Ishikawa (cell line): Measurements from ENCODE around the gene POLR3E.

Experiments used
- CEBPB ChIP-seq: IDR thresholded peaks from 2 replicates; pipeline ENCODE4 v1.6.1; 2012
- CREB1 ChIP-seq: IDR thresholded peaks from 2 replicates; pipeline ENCODE4 v1.6.1; 2012; ENCODE audit warnings: low read depth
- EGR1 ChIP-seq: IDR thresholded peaks from 2 replicates; pipeline ENCODE4 v1.6.1; 2012
- EP300 ChIP-seq: IDR thresholded peaks from 2 replicates; pipeline ENCODE4 v1.6.1; 2012; ENCODE audit warnings: borderline replicate concordance
- FOXM1 ChIP-seq: IDR thresholded peaks from 2 replicates; pipeline ENCODE4 v1.6.1; 2012; ENCODE audit warnings: low read depth, borderline replicate concordance
- NFIC ChIP-seq: IDR thresholded peaks from 2 replicates; pipeline ENCODE4 v1.6.1; 2012
- RAD21 ChIP-seq: IDR thresholded peaks from 2 replicates; pipeline ENCODE4 v1.6.1; 2012; ENCODE audit warnings: low read depth
- TAF1 ChIP-seq: IDR thresholded peaks from 2 replicates; pipeline ENCODE4 v1.6.1; 2012; ENCODE audit warnings: low read depth, mild to moderate bottlenecking
- TCF12 ChIP-seq: IDR thresholded peaks from 2 replicates; pipeline ENCODE4 v1.6.1; 2012; ENCODE audit warnings: low read depth
- TEAD4 ChIP-seq: IDR thresholded peaks from 2 replicates; pipeline ENCODE4 v1.6.1; 2012
- YY1 ChIP-seq: IDR thresholded peaks from 2 replicates; pipeline ENCODE4 v1.6.1; 2012; ENCODE audit warnings: low read depth
- ZBTB7A ChIP-seq: IDR thresholded peaks from 2 replicates; pipeline ENCODE4 v1.6.1; 2012; ENCODE audit warnings: low read depth
- TF ChIP-seq, protein P1 (sequence below): IDR thresholded peaks from 2 replicates; pipeline ENCODE4 v1.6.1; 2012
- TF ChIP-seq, protein P2 (sequence below): IDR thresholded peaks from 2 replicates; pipeline ENCODE4 v1.6.1; 2012; ENCODE audit warnings: low read depth, mild to moderate bottlenecking
- TF ChIP-seq, protein P3 (sequence below): IDR thresholded peaks from 2 replicates; pipeline ENCODE4 v1.6.1; 2012

Gene POLR3E

DNA sequence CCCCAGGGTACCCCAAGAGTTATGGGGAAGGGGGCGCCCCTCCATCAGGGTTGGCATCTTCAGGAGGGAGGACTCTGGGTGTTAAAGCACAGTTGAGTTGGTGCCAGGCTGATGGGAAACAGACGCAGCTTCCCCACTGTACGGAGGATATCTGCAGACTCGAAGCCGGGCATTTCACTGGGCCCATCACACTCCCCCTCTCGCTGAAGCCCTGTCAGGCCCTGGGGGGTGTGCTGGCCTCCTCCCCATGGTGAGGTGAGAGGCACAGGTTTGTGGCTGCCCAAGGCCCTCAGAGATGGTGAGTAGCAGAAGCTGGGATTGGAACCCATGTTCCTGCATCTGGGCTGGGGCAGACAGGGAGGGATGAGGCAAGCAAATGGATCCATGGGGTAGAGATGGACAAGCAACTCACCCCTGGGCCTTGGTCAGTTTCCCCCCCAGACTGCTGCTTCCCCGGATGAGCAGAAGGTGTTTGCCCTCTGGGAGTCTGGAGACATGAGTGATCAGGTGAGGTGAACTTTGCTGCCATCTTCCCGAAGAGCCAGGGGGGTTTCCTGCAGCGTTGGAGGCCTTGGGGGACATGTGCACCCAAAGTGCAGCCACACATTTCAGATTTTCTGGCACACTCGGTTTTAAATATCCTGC lies 31.0 kb downstream of the POLR3E start:
- TF ChIP-seq, protein P1, sequence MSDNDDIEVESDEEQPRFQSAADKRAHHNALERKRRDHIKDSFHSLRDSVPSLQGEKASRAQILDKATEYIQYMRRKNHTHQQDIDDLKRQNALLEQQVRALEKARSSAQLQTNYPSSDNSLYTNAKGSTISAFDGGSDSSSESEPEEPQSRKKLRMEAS: no peak
- TF ChIP-seq TCF12: no peak
- TF ChIP-seq CREB1: no peak
- no peak for TF ChIP-seq YY1
- TF ChIP-seq FOXM1: no peak
- no peak for TF ChIP-seq TAF1

DNA sequence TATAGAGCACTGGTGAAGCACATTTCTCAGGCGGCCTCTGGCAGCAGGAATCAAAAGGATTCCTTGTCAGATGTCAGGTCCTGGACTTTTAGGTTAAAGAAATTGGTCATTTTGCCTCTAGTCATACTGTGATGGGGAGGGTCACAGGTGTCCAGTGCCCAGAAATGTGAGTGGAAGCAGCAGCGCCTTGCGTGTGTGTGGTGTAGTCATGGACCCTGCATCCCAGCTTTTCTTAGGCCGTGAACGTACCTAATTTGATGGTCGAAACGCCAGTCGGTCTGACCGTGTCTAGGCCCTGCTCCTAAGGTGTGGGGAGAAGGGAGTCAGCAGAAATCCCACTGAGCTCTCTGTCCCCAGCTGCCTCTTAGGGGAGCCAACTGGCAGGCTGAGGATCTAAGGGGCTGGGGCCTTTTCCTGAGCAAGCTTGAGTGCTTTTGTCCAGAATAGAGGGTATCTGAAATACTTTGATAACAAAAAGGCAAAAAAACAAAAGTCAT lies 32.0 kb downstream of the POLR3E start:
- no peak for TF ChIP-seq EP300
- TF ChIP-seq CEBPB: no peak
- TF ChIP-seq CREB1: no peak
- no peak for TF ChIP-seq TAF1
- TF ChIP-seq, protein P1: no peak
- no peak for TF ChIP-seq TCF12
- TF ChIP-seq YY1: no peak
- TF ChIP-seq, protein P2, sequence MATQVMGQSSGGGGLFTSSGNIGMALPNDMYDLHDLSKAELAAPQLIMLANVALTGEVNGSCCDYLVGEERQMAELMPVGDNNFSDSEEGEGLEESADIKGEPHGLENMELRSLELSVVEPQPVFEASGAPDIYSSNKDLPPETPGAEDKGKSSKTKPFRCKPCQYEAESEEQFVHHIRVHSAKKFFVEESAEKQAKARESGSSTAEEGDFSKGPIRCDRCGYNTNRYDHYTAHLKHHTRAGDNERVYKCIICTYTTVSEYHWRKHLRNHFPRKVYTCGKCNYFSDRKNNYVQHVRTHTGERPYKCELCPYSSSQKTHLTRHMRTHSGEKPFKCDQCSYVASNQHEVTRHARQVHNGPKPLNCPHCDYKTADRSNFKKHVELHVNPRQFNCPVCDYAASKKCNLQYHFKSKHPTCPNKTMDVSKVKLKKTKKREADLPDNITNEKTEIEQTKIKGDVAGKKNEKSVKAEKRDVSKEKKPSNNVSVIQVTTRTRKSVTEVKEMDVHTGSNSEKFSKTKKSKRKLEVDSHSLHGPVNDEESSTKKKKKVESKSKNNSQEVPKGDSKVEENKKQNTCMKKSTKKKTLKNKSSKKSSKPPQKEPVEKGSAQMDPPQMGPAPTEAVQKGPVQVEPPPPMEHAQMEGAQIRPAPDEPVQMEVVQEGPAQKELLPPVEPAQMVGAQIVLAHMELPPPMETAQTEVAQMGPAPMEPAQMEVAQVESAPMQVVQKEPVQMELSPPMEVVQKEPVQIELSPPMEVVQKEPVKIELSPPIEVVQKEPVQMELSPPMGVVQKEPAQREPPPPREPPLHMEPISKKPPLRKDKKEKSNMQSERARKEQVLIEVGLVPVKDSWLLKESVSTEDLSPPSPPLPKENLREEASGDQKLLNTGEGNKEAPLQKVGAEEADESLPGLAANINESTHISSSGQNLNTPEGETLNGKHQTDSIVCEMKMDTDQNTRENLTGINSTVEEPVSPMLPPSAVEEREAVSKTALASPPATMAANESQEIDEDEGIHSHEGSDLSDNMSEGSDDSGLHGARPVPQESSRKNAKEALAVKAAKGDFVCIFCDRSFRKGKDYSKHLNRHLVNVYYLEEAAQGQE: no peak
- TF ChIP-seq, protein P3, sequence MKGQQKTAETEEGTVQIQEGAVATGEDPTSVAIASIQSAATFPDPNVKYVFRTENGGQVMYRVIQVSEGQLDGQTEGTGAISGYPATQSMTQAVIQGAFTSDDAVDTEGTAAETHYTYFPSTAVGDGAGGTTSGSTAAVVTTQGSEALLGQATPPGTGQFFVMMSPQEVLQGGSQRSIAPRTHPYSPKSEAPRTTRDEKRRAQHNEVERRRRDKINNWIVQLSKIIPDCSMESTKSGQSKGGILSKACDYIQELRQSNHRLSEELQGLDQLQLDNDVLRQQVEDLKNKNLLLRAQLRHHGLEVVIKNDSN: no peak
- no peak for TF ChIP-seq NFIC
- TF ChIP-seq RAD21: no peak
- TF ChIP-seq FOXM1: no peak
- no peak for TF ChIP-seq ZBTB7A
- TF ChIP-seq EGR1: no peak
- TF ChIP-seq TEAD4: no peak

DNA sequence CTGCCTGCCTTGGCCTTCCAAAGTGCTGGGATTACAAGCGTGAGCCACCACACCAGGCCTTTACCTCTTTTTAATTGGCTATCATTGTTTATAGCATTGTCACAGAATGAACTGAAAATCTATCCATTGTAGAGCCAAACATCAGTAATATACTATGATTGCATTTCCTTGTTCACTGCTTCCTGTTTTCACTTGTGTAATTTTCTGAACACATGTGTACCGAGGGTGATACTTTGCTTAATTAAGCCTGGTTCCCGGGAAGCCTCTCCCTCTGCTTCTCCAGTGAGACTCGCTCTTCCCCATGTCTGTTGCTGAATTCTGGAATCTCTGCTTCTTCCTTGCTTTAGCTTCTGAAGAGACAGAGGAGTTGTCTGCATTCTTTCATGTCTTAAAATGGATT lies 33.1 kb downstream of the POLR3E start:
- no peak for TF ChIP-seq TEAD4

DNA sequence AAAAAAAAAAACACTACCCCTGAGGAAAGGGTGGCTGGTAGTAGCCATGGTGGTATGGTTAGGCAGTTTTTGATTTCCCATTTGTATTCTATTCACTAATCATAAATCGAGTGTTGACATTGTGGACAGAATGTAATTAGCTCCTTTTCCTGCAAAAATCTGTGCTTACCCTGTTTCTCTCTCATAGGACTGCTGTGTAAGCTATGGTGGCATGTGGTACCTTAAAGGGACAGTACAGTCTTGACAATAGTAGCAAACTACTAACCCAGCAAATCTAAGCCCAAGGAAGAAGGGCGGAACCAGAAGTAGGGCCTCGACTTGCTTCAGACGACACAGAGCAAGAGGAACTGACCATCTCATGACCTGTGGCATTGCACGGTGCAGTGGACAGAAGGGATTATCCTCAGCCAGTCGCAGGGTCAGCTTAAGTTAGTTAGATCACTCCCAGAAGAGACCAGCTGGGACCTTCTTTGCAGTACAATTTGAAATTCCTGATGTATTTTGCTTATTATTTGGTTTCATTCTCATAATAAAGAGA lies 36.3 kb downstream of the POLR3E start:
- TF ChIP-seq EP300: no peak

DNA sequence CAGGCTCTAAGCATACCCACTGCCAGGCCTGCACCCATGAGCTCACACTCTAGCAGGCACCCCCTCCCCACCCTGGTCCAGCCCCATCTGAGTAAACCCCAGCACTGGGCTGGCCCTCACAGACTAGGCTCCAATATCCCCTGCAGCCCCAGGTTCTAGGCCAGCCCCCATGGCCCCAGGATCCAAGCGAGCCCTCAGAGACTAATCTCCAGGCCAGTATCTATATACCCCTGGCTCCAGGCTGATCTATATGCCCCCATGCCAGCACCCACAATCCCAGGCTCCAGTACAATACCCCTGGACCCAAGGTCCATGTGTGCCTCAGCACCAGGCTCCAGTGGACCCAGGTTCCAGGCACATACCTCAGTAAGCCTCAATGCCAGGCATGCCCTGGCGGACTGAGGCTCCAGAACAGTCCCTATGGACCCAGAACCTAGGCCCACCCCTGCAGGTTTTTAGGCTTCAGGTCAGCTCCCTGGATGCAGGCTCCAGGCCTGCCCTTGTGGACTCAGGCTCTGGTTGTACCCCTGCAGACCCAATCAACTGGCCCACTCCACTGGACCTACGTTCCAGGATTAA lies 38.5 kb downstream of the POLR3E start:
- TF ChIP-seq YY1 (no peak), CREB1 (no peak), ZBTB7A (no peak), NFIC (no peak), FOXM1 (no peak), TEAD4 (no peak), CEBPB (no peak), EGR1 (no peak), TAF1 (no peak), TCF12 (no peak), RAD21 (no peak), EP300 (no peak)
- TF ChIP-seq, protein P3: no peak
- TF ChIP-seq, protein P1: no peak
- TF ChIP-seq, protein P2: no peak

DNA sequence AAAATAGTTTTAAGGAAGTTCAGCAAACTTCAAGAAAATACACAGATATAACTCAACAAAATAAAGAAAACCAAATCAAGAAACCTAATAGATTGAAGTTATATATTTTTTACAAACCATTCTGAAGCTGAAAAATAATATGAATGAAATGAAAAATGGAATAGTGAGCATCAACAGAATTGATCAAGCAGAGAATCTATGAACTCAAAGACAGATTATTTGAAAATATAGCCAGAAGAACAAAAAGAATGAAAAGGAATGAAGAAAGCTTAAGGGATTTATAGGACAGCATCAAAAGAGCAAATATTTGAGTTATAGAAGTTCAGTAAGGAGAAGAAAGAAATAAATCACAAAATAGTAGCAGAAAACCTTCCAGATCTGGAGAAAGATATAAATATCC lies 39.4 kb downstream of the POLR3E start:
- TF ChIP-seq EGR1: no peak
- TF ChIP-seq RAD21: no peak
- TF ChIP-seq, protein P1: no peak
